GM18511 (cell line): ENCODE results near the gene RNF224.
A peak's percentile ranks its signal among the peaks of the same experiment; 100 is the strongest.
"Not testable (repeated sequence)": the region's sequence is repeated elsewhere in the genome, so short reads cannot be mapped to it uniquely, and the experiment has no call there.

Experiments
- ATAC-seq: cut with Tn5 transposase; IDR thresholded peaks from one replicate; pipeline ENCODE4 v1.9.1; 2021; ENCODE audit warnings: mild to moderate bottlenecking, moderate library complexity; ENCODE audit not compliant: unreplicated experiment

The RNF224 gene

DNA sequence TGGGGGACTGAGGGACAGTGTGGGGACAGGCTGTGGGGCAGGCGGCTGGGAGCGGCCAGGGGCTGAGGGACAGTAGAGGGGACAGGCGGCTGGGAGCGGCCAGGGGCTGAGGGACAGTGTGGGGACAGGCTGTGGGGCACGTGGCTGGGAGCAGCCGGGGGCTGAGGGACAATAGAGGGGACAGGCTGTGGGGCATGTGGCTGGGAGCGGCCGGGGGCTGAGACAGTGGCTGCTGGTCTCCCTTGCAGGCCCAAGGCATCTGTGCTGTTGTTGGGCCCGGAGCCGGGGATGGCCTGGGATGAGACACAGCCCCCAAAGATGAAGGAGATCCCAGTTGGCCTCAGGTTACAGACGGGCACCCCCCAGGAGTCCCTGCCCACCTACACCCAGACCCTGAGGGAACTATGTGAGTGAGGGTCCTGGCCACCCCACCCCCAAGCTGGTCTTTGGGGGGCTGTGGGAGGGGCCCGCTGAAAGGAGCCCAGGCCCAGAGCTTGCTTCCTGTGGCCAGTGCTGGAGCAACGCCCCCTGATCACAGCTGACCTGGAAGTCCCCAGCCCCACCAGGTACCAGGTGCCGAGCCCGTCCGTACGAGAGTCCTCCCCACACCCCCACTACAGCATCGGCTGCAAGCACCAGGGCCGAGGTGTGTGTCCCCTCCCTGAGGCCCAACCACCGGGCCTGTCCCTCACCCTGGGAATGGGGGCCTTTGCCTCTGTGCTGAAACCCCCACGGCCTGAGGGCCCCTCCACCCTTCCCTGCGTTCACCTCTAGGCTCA is 24.4 kb downstream of the RNF224 start:
- no peak for ATAC-seq

DNA sequence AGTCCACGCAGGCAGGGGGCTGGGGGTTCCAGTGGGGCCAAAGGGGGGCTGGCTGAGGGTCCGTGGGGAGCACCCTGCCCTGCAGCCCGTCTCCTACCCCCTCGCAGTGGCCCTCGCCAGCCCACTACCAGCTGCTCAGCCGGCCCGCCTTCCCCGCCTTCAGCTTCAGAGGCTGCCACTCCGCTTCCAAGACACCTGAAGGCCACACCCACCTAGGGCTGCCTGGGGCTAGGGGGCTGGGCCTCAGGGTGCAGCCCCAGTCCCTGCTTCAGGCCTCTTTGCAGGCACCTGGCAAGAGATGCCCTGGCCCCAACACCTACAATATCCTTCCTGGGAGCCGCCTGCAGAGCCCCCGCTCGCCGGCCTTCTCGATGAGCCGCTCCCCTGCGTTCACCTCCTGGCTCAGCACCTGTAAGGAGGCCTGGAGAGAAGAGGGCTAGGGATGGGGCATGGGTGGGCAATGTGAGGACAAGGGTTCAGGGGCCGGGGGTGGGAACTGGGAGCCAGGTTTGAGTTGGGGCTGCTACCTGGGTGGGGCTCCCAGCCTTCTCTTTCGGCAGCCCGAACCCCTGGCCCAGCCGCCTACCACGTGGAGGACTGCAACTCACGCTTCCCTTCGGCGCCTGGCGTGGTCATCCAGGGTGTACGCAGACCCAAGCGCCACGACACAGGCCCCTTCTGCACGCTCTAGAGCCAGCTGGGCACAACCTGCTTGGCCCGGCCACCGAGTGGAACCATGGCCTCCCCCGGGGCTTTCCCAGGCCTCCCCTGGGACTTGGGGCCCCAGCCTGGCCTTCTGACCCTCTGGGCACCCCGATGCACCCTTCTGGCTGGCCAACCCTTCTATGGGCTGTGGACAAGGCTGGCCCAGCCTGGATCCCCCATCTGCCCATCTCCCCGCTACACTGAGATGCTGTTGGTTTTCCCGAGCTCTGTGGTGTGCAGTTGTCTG is 25.5 kb downstream of the RNF224 start:
- ATAC-seq: no peak

DNA sequence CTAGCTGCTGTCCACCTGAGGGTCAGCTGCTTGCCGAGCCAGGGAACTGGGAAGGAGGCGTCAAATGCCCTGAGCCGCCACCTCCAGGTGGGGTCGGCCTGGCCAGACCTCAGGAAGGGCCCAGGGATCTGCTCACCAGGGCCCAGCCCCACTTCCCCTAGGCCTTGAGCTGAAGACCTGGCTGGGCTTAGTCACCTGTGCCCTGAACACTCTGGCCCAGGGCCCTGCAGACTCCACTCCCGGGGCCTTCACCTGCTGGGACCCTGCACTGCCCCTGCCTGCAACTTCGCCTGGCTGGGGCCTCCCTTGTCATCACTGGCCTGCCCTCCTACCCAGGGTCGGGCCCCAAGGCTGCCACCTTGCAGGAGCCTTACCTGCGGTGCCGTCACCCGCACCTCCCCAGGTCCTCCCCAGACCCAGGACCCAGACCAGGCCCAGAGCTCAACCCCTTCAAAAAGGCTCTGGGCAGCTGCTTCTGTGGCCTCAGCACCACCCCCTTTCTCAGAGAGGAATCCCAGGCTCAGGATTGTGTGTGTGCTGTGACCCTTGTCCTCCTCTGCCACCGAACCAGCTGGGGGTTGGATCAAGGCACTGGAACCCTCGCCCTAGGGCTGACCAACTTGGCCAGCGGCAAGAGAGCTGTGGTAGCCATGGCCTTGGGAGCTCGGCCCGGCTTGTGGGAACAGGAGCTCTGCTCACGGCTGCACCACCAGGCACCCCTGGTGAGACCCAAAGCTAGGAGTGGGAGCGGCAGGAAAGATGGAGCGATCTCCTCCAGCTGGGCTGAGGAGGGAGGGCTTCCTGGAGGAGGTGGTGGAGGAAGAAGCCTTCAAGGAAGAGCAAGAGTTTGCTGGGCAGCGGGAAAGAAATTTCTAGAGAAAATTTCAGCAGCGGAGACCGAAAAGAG is 26.7 kb downstream of the RNF224 start:
- no peak for ATAC-seq

DNA sequence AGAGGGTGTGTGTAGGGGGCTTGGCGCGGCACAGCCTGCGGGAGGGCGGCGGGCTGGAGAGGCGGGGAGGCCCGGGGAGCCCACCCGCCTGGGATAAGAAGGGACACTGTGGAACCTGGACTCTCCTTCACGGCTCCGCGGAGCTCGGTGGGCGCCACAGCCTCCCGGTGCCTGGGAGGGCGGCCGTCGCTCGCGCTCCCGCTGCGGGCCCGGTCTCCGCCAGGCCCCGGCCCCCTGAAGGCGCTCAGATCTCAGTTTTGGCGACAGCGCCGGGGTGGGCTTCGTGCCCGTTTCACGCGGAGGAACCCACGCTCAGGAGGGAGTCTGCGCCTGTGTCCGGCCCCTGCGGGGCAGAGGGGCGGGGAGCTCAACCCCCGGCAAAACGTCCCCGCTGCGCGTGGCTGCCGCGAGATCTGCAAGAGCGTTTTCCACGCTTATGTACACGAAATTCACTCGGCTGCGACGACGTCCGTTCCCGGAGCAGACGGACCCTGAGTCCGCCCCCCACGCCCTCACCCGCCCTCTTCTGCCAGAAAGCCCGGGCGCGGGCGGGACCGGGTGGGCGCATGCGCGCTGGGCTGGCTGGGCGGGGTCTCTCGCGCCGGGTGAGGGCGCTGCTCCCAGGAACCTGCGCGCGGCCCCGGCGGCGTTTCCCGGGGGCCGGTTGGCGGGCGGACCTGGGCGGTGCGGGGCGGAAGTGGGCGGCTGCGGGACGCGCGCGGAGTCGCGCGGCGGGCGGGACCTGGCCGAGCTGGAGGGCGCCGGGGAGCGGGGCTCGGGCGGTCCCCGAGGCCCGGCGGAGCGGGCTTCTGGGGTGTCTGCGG is 27.5 kb downstream of the RNF224 start, which contains the start of gene NELFB:
Gene NELFB (plus strand): TSS at position 704 of the 824 bp plus-strand sequence.
- peak; percentile 78 for ATAC-seq

DNA sequence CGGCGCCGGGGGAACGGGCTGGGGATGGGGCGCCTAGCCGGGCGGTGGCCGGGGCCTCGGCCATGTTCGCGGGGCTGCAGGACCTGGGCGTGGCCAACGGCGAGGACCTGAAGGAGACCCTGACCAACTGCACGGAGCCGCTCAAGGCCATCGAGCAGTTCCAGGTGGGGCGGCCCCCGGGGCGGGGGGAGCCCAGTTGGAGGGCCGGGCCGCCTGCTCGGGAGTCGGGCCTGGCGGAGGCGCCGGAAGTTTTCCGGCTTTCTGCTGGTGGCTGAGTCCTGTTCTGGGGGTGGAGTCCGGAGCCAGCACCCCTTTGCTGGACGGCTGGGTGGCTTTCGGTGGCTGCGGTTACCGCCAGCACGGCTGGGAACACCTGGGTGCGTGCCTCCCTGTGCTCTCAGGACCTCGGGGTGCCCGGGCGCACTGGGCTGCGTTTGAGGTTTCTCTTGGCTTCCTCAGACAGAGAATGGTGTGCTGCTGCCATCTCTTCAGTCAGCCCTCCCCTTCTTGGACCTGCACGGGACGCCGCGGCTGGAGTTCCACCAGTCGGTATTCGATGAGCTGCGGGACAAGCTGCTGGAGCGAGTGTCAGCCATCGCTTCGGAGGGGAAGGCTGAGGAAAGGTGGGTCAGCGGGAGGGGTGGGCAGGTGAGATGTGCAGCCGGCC is 28.3 kb downstream of the RNF224 start:
- ATAC-seq: peak; percentile 41

DNA sequence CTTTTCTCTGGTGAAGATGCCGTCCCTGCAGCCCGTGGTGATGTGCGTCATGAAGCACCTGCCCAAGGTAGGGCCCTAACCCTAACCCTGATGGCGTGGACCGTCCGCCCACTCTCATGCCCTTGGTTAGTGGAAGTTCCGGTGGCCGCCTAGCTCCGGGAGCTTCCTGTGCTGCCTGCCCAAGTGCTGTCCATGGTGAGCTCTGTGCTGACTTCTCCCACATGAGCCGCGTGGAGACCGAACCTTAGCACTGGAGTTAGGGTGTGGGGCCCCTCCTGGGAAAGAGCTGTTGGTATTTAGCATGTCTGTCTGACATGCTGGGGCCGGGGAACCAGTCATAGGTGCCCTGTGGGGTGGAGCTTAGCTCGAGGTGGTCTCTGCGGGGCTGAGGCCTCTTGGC is 29.1 kb downstream of the RNF224 start:
- ATAC-seq: no peak

DNA sequence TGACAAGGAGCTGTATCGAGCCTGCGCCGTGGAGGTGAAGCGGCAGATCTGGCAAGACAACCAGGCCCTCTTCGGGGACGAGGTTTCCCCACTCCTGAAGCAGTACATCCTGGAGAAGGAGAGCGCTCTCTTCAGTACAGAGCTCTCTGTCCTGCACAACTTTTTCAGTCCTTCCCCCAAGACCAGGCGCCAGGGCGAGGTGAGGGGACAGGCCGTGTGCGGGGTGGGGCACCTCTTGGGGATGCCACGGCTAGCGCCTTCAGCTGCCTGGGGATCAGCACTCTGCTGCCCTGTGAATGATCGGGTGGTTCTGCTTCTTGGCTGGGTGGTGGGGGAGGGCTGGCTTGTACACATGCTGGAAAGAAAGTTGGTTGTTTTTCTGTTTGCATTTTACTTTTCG is 29.6 kb downstream of the RNF224 start:
- no peak for ATAC-seq

DNA sequence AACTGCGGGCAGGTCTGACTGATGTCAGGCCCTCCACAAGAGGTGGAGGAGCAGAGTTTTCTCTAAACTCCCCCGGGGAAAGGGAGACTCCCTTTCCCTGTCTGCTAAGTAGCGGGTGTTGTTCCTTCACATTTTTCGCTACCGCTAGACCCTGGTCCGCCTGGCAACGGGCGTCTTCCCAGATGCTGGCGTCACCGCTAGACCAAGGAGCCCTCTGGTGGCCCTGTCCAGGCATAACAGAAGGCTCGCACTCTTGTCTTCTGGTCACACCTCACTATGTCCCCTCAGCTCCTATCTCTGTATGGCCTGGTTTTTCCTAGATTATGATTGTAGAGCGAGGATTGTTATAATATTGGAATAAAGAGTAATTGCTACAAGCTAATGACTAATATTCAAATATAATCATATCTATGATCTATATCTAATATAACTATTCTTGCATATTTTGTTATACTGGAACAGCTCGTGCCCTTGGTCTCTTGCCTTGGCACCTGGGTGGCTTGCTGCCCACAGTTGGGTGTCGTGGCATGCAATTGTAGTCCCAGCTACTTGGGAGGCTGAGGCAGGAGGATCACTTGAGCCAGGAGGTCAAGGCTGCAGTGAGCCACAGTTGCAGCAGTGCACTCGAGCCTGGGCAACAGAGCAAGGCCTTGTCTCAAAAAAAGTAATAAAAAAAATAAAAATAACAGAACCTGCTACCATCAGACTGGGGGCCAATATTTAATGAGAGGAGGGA is 35.0 kb downstream of the RNF224 start:
- not testable (repeated sequence) for ATAC-seq

DNA sequence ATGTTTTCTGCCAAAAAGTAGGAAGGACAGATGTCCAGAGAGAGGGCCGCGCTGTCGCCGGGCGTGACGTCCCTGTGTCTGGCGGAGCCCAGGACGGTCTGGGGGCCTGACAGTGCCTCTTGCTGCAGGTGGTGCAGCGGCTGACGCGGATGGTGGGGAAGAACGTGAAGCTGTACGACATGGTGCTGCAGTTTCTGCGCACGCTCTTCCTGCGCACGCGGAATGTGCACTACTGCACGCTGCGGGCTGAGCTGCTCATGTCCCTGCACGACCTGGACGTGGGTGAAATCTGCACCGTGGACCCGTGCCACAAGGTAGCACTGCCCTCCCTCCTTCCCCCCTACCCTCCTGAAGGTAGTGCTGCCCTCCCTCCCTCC is 35.6 kb downstream of the RNF224 start:
- ATAC-seq: no peak

DNA sequence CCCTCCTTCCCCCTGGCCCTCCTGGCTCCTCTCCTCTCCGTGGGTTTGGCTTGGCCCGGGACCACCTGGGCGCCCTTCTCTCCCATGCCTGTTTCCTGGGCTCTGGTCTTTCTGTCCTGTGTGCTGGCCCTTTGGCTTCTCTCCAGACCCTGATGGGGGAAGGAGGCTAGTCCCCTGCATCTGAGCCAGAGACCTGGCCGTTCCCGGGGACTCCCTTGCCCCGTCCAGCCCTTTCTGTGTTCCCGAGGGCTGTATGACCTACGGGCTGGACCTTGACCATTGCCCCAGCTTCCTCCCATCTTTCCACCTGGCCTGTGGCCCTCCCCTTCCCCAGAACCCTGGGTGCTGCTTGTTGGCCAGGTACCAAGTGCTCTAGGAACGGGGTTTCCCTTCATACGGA is 36.2 kb downstream of the RNF224 start:
- no peak for ATAC-seq

DNA sequence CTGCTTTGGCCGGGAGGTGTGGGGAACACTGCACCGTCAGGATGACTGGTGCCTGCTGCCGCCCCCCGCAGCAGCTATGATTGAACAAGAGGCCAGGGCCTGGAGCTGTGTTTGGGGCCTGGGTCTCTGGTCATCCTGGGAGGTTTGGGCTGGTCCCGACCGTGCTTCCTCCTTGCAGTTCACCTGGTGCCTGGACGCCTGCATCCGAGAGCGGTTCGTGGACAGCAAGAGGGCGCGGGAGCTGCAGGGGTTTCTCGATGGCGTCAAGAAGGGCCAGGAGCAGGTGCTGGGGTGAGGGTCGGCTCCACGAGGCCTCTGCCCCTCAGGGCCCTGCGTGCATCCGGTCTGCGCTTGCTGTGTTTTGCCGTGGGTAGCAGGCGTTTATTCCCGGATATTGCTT is 36.8 kb downstream of the RNF224 start:
- no peak for ATAC-seq

DNA sequence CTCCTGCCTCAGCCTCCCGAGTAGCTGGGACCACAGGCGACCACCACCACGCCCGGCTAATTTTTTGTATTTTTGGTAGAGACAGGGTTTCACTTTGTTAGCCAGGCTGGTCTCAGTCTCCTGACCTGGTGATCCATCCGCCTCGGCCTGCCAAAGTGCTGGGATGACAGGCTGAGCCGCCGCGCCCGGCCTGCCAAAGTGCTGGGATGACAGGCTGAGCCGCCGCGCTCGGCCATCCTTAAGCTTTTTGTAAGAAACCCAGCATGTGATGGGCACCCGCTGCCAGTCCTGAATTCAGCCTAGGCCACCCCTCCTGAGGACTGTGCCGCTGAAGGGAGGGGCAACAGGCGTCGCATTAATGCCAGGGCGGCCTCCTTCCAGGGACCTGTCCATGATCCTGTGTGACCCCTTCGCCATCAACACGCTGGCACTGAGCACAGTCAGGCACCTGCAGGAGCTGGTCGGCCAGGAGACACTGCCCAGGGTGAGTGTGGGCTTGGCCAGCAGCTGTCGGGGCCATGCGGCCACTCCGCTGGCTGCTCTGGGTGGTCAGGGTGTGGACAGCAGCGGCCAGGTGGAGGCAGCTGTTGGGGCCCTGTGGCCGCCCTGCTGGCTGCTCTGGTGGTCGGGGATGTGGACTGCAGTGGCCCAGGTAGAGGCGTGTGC is 38.3 kb downstream of the RNF224 start:
- no peak for ATAC-seq

DNA sequence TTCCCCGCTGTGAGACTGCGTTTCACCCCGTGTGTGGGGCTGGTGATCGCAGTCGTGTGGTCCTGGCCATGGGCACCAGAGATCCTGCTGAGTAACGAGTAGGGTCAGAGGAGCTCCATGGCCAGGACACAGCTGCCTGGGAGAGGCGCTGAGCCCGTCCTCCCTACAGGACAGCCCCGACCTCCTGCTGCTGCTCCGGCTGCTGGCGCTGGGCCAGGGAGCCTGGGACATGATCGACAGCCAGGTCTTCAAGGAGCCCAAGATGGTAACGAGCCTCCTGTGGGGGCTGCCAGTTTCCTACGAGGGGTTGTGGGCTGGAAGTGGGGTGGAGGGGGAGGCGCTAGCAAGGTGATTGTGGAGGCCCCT is 38.8 kb downstream of the RNF224 start:
- ATAC-seq: no peak

DNA sequence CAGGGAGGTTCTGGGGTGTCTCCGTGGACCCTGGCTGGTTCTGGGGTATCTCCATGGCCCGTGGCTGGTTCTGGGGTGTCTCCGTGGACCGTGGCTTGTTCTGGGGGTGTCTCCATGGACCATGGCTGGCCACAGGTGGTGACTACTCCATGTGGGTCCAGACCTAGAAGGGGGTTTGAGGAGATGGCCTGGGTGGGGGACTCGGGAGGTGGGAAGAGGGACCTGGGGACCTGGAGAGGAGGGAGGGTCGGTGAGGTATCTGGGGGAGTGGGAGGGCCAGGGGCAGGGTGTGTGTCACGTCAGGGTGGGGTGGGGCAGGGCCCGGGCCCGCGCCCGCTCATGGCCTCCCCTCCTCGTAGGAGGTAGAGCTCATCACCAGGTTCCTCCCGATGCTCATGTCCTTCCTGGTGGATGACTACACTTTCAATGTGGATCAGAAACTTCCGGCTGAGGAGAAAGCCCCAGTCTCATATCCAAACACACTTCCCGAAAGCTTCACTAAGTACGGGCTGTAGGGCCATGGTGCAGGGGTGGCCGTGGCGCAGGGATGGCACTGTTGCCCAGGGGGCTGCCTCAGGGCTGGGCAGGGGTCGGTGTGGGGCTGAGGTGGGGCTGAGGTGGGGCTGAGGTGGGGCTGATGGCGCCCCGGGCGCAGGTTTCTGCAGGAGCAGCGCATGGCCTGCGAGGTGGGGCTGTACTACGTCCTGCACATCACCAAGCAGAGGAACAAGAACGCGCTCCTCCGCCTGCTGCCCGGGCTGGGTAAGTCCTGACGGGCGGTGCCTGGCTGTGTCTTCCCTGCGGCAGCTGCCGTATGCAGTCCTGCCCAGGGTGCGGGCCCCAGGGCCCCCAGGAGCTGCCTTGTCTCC is 39.5 kb downstream of the RNF224 start:
- ATAC-seq: no peak

DNA sequence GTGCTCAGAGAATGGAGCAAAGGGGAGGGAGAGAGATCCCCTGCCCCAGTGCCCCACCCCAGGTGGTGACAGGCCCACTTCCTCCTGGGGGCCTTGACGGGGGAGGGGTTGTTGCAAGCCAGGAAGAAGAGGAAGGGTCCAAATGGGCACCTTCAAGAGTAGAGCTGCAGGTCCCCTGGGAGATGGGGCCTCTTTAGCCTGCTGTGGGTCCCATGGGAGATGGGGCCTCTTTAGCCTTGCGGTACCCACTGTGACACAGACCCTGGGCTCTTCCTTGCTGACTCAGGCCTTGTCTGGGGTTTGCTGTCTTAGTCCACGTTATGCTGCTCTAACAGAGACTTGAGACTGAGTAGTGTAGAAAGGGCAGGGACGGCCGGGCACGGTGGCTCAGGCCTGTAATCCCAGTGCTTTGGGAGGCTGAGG is 40.6 kb downstream of the RNF224 start:
- ATAC-seq: no peak

DNA sequence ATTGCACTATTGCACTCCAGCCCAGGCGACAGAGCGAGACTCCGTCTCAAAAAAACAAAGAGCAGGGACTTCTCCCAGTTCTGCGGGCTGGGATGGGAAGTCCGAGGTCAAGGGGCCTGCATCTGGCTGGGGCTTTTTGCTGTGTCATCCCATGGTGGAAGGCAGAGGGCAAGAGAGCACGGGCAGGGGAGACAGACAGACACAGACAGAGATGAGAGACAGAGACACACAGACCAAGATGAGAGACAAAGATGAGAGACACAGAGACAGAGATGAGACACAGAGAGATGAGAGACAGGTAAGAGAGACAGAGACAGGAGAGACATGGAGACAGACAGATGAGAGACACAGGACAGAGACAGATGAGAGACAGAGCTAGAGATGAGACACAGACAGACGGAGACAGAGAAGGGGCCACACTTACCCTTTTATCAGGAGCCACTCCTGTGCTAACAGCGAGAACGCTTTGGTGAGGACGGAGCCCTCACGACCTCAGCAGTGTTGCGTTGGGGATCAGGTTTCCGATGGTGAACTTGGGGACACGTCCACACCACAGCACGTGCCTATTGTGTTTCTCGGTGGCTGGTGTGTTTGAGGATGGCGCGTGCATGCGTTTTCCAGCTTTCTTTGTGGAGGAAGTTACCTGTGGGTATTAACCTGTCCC is 41.4 kb downstream of the RNF224 start:
- no peak for ATAC-seq

DNA sequence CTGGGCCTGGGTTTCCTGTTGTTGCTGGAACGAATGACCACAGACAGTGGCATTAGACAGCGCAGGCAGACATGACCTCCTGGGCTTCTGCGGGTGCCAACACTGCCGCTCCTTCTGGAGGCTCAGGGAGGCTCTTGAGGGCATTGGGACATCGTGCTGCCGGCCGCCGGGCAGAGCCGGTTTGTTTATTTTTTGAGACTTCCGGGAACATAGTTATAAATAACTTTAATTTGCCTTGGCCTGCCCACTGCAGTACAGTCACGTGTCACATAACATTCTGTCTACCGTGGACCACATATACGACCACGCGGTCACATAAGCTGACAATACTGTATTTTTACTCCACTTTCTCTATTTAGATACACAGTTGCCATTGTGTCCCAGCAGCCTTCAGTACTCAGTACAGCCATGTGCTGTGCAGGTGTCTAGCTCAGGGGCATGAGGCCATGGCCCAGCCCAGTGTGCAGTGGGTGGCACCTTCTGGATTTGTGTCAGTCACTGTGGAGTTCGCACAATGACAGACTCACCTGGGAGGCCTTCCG is 42.0 kb downstream of the RNF224 start:
- no peak for ATAC-seq
